Measurements from ENCODE around the gene CDK5R1.
A peak's percentile ranks its signal among the peaks of the same experiment; 100 is the strongest.
"Not testable (repeated sequence)": the region's sequence is repeated elsewhere in the genome, so short reads cannot be mapped to it uniquely, and the experiment has no call there.

The CDK5R1 gene

DNA sequence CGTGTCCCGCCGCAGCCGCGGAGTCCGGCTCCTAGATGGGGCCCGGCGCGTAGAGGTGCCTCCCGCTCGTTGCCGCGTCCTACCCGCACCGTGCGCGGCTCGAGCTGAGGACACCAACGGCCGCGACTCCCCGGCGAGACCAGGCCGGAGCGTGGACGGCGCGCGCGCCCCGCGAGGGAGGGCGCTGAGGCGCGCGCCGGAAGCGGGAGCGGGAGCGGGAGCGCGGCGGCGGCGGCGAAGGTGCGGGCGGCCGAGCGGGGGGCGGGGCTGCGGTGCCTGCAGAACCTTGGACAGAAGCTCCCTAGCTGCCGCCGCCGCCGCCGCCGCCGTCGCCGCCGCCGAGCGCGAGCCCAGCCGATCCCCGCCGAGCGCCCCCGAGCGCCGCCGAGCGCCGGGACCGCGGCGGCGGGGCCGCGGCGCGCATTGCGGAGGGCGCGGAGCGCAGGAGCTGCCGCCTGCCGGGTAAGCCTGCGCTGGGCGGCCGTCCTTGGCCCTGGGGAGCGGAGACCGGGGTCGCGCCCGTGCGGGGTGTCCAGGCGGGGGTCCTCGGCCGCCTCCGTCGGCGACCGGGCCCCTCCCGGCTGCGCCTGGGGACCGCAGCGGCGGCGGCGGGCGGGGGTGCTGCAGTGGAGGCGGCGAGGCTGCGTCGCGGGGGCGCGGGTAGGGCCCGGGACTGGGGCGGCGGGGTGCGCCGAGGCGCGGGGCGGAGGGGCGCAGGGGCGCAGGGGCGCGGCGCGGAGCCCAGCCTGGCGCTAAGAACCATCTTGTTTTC is at the start of gene CDK5R1:
TSS of gene CDK5R1 (plus strand) at position 293 of the 772 bp plus-strand sequence. CDS start 628 bp downstream, outside the sequence.
- DNase-seq = peak; percentile 36

DNA sequence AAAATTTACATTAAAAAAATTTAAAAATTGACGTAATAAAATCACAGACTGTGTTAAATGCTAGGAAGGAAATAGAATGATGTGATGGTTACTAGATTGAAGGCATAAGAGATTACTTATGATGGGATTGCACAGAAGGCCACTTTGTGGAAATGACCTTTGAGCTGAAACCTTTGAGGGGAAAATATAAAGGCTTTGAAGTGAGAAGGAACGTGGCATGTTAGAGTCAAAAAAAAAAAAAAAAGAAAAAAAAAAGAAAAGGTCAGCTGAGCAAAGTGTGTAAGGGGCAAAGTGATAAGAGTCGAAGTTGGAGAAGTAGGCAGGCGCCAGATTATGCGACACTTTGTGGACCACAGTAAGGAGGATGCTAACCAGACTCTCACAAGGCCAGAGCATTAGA is 46.1 kb upstream of the CDK5R1 start:
- no peak for DNase-seq

DNA sequence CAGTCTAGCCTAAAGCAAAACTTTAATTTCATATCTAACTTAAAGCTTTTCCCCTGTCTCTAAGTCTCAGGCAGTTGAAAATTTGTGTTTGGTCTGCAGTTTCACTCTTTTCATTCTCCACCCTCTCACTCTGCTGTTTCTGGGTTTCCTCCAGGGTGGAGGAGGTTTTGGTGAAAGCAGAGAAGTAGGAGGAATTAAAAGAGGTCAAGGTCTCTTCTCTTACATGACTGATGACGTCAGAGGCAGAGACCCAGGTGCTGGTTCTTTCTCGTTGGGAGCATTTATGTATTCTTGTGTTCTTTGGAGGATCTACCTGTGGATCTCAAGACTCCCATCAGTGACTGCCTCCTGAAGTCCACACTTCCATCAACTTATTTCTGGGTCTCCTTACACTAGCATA is 44.9 kb upstream of the CDK5R1 start:
- DNase-seq = no peak

DNA sequence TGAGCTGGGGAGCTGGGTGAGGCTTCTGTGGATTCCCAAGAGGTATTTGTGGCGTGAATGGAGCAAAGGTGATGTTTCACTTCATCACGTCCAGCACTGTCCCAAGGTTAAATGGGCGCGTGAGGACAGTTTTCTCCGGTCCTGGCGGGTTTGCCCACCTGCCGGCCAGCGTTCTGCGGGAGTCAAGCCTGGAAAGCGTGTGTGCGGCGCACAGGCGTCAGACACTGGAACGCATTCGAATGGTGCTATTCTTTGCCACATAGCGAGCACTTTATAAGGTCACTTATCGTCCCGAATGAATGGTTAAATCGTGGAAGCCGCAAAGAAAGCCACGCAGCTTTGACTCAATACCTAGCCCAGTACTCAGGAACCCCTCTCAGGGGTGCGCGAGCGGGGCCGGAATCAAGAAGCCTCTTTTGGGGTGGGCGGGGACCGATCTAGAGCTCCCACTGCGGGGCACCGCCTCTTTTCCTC is 42.9 kb upstream of the CDK5R1 start:
- no peak for DNase-seq

DNA sequence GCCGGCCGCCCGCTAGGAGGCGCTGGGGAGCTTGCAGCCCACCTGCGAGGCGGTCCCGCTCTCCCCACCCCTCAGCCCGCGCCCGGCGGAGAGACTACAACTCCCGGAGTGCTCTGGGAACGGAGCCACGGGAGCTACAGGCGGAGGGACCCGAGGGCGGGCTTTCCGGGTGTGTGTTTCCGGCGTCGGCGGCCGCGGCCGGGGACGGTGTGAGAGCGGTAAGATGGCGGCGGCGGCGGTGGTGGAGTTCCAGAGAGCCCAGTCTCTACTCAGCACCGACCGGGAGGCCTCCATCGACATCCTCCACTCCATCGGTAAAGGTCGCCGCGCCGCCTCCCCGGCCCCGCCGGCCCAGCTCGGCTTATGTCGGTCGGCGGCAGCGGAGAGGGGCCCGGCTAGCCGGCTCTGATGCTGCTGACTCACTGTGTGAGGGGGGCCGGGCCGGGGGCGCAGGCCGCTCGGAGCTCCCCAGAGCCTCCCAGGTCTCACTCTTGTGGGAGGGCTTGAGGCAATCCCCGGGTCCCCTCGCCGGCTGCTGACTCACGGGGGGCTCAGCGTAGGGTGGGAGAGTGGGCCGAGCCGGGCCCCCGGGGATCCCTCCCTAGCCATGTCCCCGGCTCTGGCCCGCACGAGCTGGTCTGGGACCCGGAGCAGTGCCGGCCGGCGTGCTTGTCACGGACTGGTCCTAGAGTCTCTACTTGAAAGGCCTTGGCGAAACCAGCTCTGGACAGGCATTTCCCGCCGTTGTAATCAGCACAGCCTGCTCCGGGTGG is 42.3 kb upstream of the CDK5R1 start, which contains the start of gene PSMD11:
TSS of gene PSMD11 (plus strand) at position 210 of the 773 bp plus-strand sequence. CDS start at position 224, 14 bp downstream.
- DNase-seq = peak; percentile 88

DNA sequence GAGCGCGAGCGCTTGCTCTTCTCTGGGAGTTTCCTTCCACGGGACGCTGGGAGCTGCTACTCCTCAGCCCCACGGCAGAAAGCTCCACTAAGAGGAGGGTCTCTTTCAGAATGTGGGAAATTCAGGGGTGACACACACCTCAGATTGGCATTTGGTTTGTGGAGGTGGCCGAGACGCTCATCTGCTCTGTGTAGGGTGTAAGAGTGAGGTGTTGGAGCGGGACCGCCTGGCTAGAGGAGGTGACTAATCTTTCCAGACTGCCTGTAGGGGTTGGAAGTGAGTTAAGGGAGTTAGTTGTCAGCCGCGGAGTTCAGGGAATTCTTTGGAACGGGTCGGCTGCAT is 41.7 kb upstream of the CDK5R1 start:
- DNase-seq = peak; percentile 75

DNA sequence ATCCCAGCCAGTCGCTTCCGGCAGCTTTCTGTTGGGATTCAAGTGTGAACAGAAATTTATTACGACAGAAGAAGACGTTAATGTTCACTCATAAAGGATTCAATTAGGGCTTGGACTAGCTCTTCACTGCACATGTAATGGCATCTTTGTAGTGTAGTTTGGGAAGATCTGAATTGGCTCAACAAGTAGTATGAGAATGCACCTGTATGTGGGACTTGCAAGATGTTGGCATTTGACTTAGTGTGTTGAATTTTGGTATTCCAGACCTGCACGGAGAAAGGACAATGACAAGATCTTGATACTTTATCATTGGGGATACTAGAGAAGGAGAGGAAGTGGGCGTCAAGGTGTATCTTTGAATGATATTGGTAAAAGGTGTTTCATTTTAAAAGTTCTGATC is 41.3 kb upstream of the CDK5R1 start:
- no peak for DNase-seq

DNA sequence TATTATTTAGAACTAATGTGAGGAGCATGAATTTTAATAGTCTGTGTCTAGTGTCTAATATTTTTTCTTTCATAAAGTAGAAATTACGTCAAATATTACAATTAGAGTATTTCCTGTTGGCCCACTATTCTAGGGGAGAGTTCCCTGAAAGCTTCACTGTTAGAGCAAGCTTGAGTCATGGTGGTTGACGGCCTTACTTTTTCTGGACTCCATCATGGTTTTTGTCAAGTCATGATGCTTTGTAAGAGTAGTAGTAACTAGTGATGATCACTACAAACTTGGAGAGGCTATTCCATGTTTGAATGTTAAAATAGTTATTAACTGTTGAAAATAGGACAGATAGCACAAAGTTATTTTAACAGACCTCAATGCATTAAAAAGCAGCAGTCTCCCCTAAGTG is 40.8 kb upstream of the CDK5R1 start:
- DNase-seq = no peak

DNA sequence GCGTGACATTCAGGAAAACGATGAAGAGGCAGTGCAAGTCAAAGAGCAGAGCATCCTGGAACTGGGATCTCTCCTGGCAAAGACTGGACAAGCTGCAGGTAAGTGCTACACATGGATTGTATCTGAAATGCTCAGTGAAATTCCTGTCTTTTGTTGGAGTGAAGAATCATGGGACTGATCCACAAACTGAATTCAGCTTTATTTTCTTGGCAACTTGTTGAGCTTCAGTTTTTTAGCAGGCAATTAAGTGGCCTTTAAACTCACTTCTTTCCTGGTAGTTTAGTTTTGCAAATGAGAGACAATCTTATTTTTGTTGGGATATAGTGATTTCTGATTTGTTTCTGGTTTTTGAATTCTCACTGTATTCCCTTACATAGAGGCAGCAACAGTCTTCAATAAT is 39.8 kb upstream of the CDK5R1 start:
- DNase-seq = no peak

DNA sequence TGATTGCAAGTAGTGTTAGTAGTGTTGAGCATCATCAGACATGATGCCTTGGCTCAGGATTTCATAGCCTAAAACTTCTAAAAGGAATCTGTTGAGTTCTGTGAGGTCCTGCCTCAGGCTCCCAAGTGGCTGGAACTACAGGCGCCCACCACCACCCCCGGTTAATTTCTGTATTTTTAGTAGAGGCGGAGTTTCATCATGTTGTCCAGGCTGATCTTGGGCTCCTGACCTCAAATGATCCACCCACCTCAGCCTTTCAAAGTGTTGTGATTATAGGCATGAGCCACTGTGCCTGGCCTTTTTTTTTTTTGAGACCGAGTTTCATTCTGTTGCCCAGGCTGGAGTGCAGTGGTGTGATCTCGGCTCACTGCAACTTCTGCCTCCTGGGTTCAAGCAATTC is 36.8 kb upstream of the CDK5R1 start:
- no peak for DNase-seq

DNA sequence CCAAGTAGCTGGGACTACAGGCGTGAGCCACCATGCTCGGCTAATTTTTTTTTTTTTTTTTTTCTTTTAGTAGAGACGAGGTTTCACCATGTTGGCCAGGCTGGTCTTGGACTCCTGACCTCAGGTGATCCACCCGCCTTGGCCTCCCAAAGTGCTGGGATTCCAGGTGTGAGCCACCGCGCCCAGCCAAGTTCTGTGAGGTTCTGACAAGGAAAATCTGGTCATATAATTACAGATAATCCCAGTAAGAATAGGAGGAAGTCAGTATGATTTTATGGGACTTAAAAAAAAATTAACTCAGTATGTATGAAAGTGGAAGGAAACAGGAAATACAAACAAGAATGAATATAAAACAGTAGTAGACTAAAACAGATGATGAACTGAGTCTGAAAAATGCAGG is 36.4 kb upstream of the CDK5R1 start:
- not testable (repeated sequence) for DNase-seq

DNA sequence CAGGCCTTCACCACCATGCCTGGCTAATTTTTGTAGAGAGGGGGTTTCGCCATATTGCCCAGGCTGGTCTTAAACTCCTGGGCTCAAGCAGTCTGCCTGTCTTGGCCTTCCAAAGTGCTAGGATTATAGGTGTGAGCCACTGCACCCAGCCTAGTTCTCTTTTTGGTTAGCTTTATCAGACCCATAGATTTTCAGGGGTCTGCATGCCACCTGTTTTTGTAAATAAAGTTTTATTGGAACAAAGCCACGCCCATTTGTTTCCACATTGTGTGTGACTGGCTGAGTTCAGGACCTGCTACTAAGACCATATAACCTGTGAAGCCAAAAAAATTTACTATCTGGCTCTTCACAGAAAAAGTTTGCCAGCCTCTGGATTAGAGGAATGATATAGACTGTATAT is 34.9 kb upstream of the CDK5R1 start:
- no peak for DNase-seq

DNA sequence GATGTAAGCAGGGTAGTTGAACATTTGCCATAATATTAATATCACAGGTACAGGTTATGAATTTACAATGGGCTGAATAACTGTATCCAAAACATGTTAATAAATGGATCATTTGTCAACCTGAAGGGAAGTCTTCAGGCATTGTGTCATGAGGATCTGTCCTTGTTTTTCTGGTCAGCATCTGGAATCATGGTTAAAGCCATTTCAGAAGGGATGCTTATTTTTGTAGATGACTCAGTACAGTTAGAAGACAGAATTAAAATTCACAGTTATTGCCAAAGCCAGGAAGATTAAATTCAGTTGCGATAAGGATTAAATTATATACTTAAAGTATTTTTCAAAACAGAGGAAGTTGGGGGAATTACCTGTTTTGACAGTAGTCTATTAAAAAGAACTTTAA is 34.5 kb upstream of the CDK5R1 start:
- DNase-seq = no peak

DNA sequence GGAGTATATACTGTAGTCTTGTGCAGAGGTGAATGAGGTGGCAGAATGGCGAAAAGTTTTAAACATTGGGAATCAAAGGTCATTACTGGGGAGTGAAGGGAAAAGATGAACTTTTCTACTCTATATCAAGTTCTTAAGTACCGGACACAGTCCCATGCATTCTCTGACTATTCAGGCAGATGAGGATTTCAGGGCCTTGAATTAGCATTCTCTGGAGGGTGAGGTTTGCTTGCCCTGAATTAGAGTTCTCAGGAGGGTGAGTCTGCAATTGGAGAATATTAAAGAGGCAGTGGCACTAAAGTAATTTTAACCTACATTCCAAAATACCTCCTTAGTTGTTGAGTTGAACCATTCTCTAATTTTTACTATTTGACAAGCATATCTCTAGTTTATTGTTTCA is 33.4 kb upstream of the CDK5R1 start:
- no peak for DNase-seq

DNA sequence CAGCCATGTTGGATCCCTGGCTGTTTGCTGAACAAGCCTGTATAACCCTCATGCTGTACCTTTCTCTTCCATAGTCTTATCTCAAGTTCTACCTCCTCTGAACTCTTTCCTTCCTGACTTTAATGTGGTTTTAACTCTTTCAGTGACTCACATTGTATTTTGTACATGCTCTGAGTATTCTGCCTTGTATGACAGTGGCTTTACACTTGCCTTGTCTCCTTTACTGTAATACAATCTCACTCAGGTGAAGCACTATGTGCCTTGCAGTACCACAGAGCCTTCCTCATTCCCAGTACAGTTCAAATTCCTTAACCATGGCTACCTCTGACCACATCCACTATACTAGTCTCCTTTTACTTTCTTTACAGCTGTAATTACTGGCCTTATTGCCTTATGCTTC is 28.4 kb upstream of the CDK5R1 start:
- no peak for DNase-seq

DNA sequence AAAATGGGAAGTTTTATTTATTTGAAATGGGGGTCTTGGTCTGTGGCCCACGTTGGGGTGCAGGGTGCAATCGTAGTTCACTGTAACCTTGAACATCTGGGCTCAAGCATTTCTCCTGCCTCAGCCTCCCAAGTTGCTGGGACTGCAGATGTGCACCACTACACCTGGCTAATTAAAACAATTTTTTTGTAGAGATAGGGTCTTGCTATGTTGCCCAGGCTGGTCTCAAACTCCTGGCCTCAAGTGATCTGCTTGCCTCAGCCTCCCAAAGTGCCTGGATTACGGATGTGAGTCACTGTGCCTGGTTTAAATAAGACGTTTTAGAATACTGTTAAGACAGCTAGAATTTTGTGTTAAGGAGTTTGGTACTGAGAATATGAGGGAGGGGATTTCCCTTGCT is 26.7 kb upstream of the CDK5R1 start:
- DNase-seq = no peak

DNA sequence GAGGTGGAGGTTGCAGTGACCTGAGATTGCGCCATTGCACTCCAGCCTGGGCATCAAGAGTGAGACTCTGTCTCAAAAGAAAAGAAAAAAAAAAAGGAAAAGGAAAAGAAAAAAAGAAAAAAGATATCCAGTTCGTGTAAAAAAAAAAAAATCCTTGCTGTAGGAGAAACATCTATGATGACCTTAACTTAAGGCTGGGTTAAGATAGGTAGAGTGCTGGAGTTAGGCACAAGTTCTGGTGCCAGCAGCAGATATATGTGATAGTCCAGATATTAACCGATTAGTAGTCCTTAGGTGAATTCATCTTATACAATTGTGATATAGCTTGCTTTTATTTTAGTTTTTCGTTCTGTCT is 25.3 kb upstream of the CDK5R1 start:
- no peak for DNase-seq

DNA sequence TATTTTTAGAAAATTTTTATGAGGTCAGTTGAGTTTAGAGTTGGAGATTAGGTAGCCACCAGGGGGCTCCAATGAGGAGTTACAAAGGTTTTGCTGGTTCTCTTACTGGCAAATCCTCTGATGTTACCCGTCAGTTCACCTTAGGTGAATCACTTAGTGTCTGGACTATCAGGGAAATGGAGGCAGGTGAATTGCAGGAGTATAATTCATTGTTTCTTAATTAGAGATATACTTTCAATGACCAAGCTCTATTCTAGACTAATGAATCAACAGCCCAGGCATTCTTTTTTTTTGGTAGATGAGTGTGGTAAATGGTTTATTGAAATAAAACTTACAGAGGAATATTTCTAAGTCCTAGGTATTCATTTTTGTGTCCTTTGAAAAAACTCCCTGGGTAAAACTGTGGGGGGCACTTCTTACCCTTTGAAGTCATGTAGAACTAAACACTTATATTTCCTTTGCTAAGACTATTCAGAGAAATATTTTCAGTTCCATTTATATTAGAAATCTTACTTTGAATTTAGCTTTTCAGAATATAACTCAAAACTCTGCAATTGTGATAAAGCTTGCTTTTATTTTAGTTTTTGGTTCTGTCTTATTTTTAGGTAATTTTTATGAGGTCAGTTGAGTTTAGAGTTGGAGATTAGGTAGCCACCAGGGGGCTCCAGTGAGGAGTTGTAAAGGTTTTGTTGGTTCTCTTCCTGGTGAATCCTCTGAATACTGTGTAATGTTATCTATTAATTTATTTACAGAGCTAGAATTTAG is 24.8 kb upstream of the CDK5R1 start:
- DNase-seq = peak; percentile 10

DNA sequence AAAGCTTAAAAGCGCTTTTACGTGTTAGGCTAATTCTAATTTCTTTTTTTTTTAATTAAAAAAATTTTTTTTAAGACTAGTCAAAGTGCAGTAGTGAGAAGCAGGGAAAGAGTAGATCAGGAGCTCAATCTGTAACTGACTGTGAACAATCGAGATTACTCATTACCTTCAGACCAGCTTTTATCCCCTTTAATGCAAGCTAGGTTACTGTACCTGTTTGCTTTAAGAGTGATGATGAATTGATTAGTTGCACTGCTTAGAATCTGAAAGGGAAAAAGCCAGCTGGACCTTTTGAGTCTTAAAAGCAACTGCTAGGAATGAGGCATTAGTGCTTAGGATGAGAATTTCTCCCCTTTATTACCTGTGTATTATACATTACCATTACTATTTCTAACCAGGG is 23.5 kb upstream of the CDK5R1 start:
- no peak for DNase-seq

DNA sequence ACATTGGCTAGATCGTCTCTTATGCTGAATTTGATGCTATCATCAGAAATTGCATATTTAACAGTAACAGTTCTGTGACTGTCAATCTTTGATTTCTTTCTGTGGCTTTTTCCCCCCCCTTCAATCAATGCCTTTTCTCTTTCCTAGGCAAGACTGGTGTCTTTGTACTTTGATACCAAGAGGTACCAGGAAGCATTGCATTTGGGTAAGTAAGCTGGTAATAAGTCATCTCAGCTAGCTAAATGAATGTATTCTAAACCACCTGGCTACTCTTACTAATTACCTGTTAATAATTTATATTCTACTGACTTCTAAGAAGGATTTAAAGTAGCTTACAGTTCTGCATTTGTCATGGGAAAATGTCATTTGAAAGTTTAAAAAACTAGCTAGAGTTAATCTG is 22.4 kb upstream of the CDK5R1 start:
- no peak for DNase-seq

DNA sequence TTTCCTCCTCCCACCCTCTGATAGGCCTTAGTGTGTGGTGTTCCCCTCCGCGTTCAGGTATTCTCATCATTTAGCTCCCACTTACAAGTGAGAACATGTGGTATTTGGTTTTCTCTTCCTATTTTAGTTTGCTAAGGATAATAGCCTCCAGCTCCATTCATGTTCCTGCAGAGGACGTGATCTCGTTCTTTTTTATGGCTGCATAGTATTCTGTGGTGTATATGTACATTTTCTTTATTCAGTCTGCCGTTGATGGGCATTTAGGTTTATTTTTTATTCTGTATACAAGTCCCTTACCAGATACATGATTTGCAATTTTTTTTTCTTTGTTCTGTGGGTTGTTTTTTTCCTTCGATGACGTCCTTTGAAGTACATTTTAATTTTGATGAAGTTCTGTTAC is 18.8 kb upstream of the CDK5R1 start:
- no peak for DNase-seq

DNA sequence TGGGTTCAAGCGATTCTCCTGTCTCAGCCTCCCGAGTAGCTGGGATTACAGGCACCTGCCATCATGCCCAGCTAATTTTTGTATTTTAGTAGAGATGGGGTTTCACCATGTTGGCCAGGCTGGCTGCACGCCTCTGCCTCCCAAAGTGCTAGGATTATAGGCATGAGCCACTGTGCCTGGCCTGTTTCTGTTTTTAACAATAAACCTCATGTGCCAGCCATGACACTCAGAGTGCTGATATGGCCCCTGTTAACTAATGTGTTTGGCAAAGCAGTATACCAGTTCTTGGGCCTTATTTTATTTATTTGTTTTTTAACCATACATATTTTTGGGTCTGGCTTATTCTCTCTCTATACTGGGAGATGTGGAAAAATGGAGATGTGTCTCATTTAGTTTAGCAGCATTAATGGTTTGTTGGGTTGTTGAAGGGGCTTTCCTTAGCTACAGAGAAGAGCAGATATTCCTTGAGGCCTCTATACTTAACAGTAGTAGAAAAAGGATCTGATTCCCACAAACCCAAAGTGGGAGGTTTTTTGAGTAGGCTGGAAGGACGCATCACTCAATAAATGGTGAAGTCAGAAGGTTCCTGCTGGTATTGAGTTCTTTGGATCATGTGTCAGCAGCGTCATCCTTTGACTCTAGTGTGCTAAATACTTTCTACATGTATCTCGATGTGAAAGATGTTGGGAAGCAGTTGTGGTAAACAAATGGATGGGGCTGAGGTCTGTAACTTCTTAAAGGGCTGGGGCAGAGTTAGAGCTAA is 16.2 kb upstream of the CDK5R1 start:
- DNase-seq = no peak

DNA sequence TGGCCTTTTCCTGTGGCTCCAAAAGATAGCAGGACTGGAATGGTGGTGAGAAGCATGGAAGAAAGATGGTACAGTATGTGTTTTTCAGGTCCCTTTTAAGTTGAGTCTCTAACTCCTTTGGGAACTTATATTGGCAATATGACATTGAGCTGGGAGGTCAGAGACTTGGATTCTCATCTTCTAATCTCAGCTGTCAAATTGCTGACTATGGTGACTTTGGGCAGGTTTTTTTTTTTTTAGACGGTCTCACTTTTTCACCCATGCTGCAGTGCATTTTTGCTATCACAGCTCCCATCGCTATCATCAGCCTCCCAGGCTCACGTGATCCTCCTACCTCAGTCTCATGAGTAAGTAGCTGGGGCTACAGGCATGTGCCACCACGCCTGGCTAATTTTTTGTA is 15.1 kb upstream of the CDK5R1 start:
- no peak for DNase-seq
